Activated CD8-positive, alpha-beta T cell treated with anti-CD3 and anti-CD28 coated beads for 36 hours (primary cell): ENCODE measurements around the gene ZNF711. TPM values are rescaled to one million over a fixed set of nuclear protein-coding genes. Genes with fewer than 3 reads are reported as not detected.
"Not testable (repeated sequence)": the region's sequence is repeated elsewhere in the genome, so short reads cannot be mapped to it uniquely, and the experiment has no call there.

Experiments
- ATAC-seq: fragments of 200-7000 bp; cut with Tn5 transposase; one replicate; pipeline ENCODE4 v1.10.0; 2021; ENCODE audit warnings: mild to moderate bottlenecking, moderate library complexity
- CTCF ChIA-PET: fragments of 350-600 bp; sonication (Branson Sonifier 250); formaldehyde crosslinking; loops from one replicate; lab custom pipeline; 2021; ENCODE audit warnings: antibody characterized with exemption; lab: Charles Lee
- POLR2A ChIA-PET: fragments of 350-600 bp; sonication (Branson Sonifier 250); formaldehyde crosslinking; loops from one replicate; lab custom pipeline; 2021; ENCODE audit warnings: antibody characterized with exemption; lab: Charles Lee
- DNase-seq: peaks from one replicate; pipeline ENCODE4 v3.0.0-alpha.2; 2020
- H3K27ac Mint-ChIP-seq: one replicate; pipeline ENCODE4 v1.8.0; 2021; ENCODE audit warnings: mild to moderate bottlenecking, mixed read lengths
- H3K27me3 Mint-ChIP-seq: one replicate; pipeline ENCODE4 v1.8.0; 2021; ENCODE audit warnings: mixed read lengths
- H3K36me3 Mint-ChIP-seq: one replicate; pipeline ENCODE4 v1.8.0; 2021; ENCODE audit warnings: low read depth, mixed read lengths
- H3K4me1 Mint-ChIP-seq: one replicate; pipeline ENCODE4 v1.8.0; 2021; ENCODE audit warnings: low read depth, mixed read lengths
- H3K4me3 Mint-ChIP-seq: one replicate; pipeline ENCODE4 v1.8.0; 2021; ENCODE audit warnings: mild to moderate bottlenecking, moderate library complexity, mixed read lengths
- H3K9me3 Mint-ChIP-seq: one replicate; pipeline ENCODE4 v1.8.0; 2021; ENCODE audit warnings: mixed read lengths
- CTCF ChIP-seq: fragments of 200-600 bp; IDR thresholded peaks from one replicate; pipeline ENCODE4 v1.8.0; 2022; ENCODE audit warnings: antibody characterized with exemption, mild to moderate bottlenecking
- intact Hi-C: fragments of 100-400 bp; cut with micrococcal nuclease; formaldehyde crosslinking; loops from one replicate; pipeline ENCODE4 v1.10.0; 2022
- total RNA-seq, 2 experiments: library from RNA; stranded (reverse); gene quantifications; one replicate each; pipeline ENCODE4 v1.2.3, GENCODE V29; 2021

The ZNF711 gene
- total RNA-seq, 2 experiments from 2014 or later = 1.1 to 1.2 TPM

- ATAC-seq (no peak), DNase-seq (no peak)
- ChIA-PET CTCF (no interaction called here), POLR2A (no interaction called here)
- intact Hi-C loops = no loop called here
- Mint-ChIP-seq H3K27ac (no peak overlapping the region), H3K27me3 (peaks cover 2% of the 10 kb centered on the region), H3K4me3 (no peak overlapping the region), H3K4me1 (peaks cover 3% of the 10 kb centered on the region), H3K9me3 (no peaks in the 10 kb centered on the region), H3K36me3 (no peaks in the 10 kb centered on the region)
- TF ChIP-seq CTCF = no peak
Observed at GRCh38 chrX:85221361-85221760, 22.4 kb upstream of the ZNF711 start.

DNA sequence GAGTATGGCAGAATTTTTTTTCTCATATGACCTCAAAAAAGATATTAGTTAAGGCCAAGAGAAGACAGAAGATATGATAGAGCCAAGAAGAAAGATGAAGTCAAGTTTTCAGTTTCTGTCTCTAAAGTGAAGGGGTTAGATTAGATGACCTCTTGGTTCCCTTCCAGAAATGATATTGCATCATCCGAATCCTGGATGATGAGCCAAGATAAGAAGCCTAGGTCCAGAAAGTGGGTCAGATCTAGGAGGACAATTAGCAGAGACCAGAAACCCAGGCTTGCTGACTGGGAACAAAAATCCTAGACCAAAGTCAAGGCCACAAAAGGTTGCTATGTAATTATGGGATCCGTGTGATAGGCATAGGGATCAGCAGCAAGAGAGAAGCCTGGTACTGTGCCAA, 20.4 kb upstream of the ZNF711 start:
- DNase-seq = no peak
- ChIA-PET CTCF (no interaction called here), POLR2A (no interaction called here)
- H3K27me3 Mint-ChIP-seq = peaks cover 2% of the 10 kb centered on the region
- H3K4me3 Mint-ChIP-seq = no peak overlapping the region
- no peak for ATAC-seq
- H3K27ac Mint-ChIP-seq = no peak overlapping the region
- intact Hi-C loops = no loop called here
- no peaks in the 10 kb centered on the region for H3K36me3 Mint-ChIP-seq
- no peaks in the 10 kb centered on the region for H3K9me3 Mint-ChIP-seq
- TF ChIP-seq CTCF = no peak
- H3K4me1 Mint-ChIP-seq = peaks cover 3% of the 10 kb centered on the region

GRCh38 chrX:85243155-85243554, 636 bp upstream of the ZNF711 start:
- peaks cover 4% of the 10 kb centered on the region for H3K4me1 Mint-ChIP-seq
- no peak for TF ChIP-seq CTCF
- DNase-seq (no peak), ATAC-seq (no peak)
- ChIA-PET POLR2A (no interaction called here), CTCF (no interaction called here)
- H3K4me3 Mint-ChIP-seq = peak overlapping the region; percentile 38
- no peak overlapping the region for H3K27ac Mint-ChIP-seq
- H3K27me3 Mint-ChIP-seq = peaks cover 9% of the 10 kb centered on the region
- H3K9me3 Mint-ChIP-seq = no peaks in the 10 kb centered on the region
- H3K36me3 Mint-ChIP-seq = no peaks in the 10 kb centered on the region
- intact Hi-C loops = no loop called here

- peak overlapping the region; percentile 81 for H3K27ac Mint-ChIP-seq
- POLR2A ChIA-PET = interaction anchor here (1.4 kb wide), 1 partner anchor 152 kb away, joined by 3 read pairs; no protein-coding TSS in a partner anchor
Observed at GRCh38 chrX:85244450-85245211, 840 bp downstream of the ZNF711 start.

GRCh38 chrX:85285286-85285685, 41.5 kb downstream of the ZNF711 start:
- intact Hi-C loops, H3K27ac Mint-ChIP-seq, POLR2A ChIA-PET: not testable (repeated sequence)

More at GRCh38 chrX:85244450-85245211, 840 bp downstream of the ZNF711 start:
- ATAC-seq = peak; percentile 65
- Mint-ChIP-seq H3K27me3 (peaks cover 9% of the 10 kb centered on the region), H3K36me3 (no peaks in the 10 kb centered on the region), H3K4me1 (peaks cover 4% of the 10 kb centered on the region), H3K4me3 (peak overlapping the region; percentile 88), H3K9me3 (no peaks in the 10 kb centered on the region)
- peak; percentile 6 for DNase-seq
- intact Hi-C loops = no loop called here
- no peak for TF ChIP-seq CTCF
- CTCF ChIA-PET = interaction anchor here (1.2 kb wide), 1 partner anchor 13 kb away, joined by 3 read pairs; no protein-coding TSS in a partner anchor

More at GRCh38 chrX:85285286-85285685, 41.5 kb downstream of the ZNF711 start:
- H3K27me3 Mint-ChIP-seq, DNase-seq, CTCF ChIA-PET, H3K4me1 Mint-ChIP-seq, H3K36me3 Mint-ChIP-seq, H3K9me3 Mint-ChIP-seq, H3K4me3 Mint-ChIP-seq, ATAC-seq: not testable (repeated sequence)
